DND-41 (cell line): ENCODE measurements around the gene SYNE2.

ENCODE experiments used
- ATAC-seq: fragments of 200-7000 bp; cut with Tn5 transposase; 3 replicates; pipeline ENCODE4 v1.9.1; 2021; ENCODE audit warnings: low read depth; ENCODE audit not compliant: insufficient read depth
- DNase-seq: peaks from one replicate; pipeline ENCODE4 v3.0.0-alpha.2; 2020
- H2AFZ ChIP-seq: 2 replicates; pipeline ENCODE4 v1.6.0; 2012; ENCODE audit warnings: low read depth, low read length
- H3K27ac ChIP-seq: 2 replicates; pipeline ENCODE4 v1.5.1; 2012; ENCODE audit warnings: low read length, inconsistent platforms
- H3K27me3 ChIP-seq: fragments of 200-600 bp; sonication (generic); 2 replicates; pipeline ENCODE4 v1.6.0; 2012; ENCODE audit warnings: low read length, mild to moderate bottlenecking, inconsistent platforms; ENCODE audit not compliant: insufficient read depth, poor library complexity
- H3K36me3 ChIP-seq: 2 replicates; pipeline ENCODE4 v1.5.1; 2012; ENCODE audit warnings: low read length, inconsistent platforms; ENCODE audit not compliant: insufficient read depth
- H3K4me1 ChIP-seq: 2 replicates; pipeline ENCODE4 v1.5.1; 2012; ENCODE audit warnings: mild to moderate bottlenecking, low read length; ENCODE audit not compliant: insufficient read depth
- H3K4me2 ChIP-seq: 2 replicates; pipeline ENCODE4 v1.6.0; 2012; ENCODE audit warnings: mild to moderate bottlenecking, moderate library complexity, low read length, inconsistent platforms; ENCODE audit not compliant: insufficient read depth
- H3K4me3 ChIP-seq, 2 experiments: fragments of 200-600 bp in 1 of 2; shearing (Covaris generic) in 1 of 2; 2 replicates each; pipeline ENCODE4 v1.5.1; 2012 to 2016; ENCODE audit warnings: inconsistent platforms in 2 of 2, low read length in 2 of 2, mild to moderate bottlenecking in 2 of 2, low read depth in 1 of 2, moderate library complexity in 1 of 2
- H3K79me2 ChIP-seq: 2 replicates; pipeline ENCODE4 v1.6.0; 2012; ENCODE audit warnings: low read length, inconsistent platforms; ENCODE audit not compliant: insufficient read depth
- H3K9ac ChIP-seq: 2 replicates; pipeline ENCODE4 v1.6.0; 2012; ENCODE audit warnings: low read depth, mild to moderate bottlenecking, inconsistent platforms, low read length, moderate library complexity
- H3K9me3 ChIP-seq: 2 replicates; pipeline ENCODE4 v1.5.1; 2012; ENCODE audit warnings: low read length, moderate library complexity, mild to moderate bottlenecking, inconsistent platforms; ENCODE audit not compliant: insufficient read depth, severe bottlenecking
- H4K20me1 ChIP-seq: 2 replicates; pipeline ENCODE4 v1.6.0; 2012; ENCODE audit warnings: low read length; ENCODE audit not compliant: insufficient read depth
- CTCF ChIP-seq: IDR thresholded peaks from 2 replicates; pipeline ENCODE4 v1.5.1; 2012; ENCODE audit warnings: borderline replicate concordance, low read length, moderate library complexity, mild to moderate bottlenecking; ENCODE audit not compliant: poor library complexity, severe bottlenecking; ENCODE audit errors: extremely low read depth
- EZH2 ChIP-seq: IDR thresholded peaks from 3 replicates; pipeline ENCODE4 v1.6.1; 2012; ENCODE audit warnings: borderline replicate concordance, low read depth, mild to moderate bottlenecking, moderate library complexity, low read length, inconsistent platforms; ENCODE audit not compliant: severe bottlenecking

SYNE2 gene

DNA sequence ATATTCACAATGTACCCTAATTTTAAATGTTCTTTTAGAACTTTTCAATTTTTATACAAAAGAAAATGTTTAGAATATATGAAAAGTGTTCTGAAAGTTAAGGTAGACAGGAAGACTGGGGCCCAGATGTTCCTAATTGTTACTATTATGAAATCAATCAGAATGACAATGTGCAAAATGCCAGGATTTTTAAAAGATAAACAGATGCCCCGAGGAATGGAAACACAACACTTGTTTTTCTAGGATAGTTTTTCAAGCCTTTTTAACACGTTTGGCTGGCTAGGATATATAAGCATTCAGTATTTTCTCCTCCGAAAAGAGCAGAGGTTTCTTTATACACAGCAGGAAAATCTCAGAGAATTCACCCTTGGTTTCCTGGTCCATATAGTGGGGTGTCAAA, 334.5 kb downstream of the SYNE2 start:
- no peaks in the 10 kb centered on the region for H3K79me2 ChIP-seq
- TF ChIP-seq EZH2 (no peak), CTCF (no peak)
- H2AFZ ChIP-seq, result no peak overlapping the region
- ATAC-seq (no peak), DNase-seq (no peak)
- no peaks in the 10 kb centered on the region for H4K20me1 ChIP-seq
- H3K4me1 ChIP-seq, result no peaks in the 10 kb centered on the region
- no peaks in the 10 kb centered on the region for H3K27me3 ChIP-seq
- H3K4me3 ChIP-seq, result no peak overlapping the region
- no peak overlapping the region for H3K9ac ChIP-seq
- H3K9me3 ChIP-seq, result no peaks in the 10 kb centered on the region
- H3K27ac ChIP-seq, result no peak overlapping the region
- peaks cover 63% of the 10 kb centered on the region for H3K36me3 ChIP-seq
- H3K4me2 ChIP-seq, result no peak overlapping the region

- Histone ChIP-seq H4K20me1 (no peaks in the 10 kb centered on the region), H3K79me2 (no peaks in the 10 kb centered on the region), H3K9me3 (no peaks in the 10 kb centered on the region), H3K4me1 (no peaks in the 10 kb centered on the region), H2AFZ (no peak overlapping the region), H3K27me3 (no peaks in the 10 kb centered on the region), H3K36me3 (peaks cover 72% of the 10 kb centered on the region), H3K4me3 (no peak overlapping the region), H3K27ac (no peak overlapping the region), H3K4me2 (no peak overlapping the region), H3K9ac (no peak overlapping the region)
- DNase-seq, result no peak
- TF ChIP-seq CTCF (no peak), EZH2 (no peak)
- ATAC-seq, result no peak
Observed at GRCh38 chr14:64190974-64191502, 338.2 kb downstream of the SYNE2 start.

DNA sequence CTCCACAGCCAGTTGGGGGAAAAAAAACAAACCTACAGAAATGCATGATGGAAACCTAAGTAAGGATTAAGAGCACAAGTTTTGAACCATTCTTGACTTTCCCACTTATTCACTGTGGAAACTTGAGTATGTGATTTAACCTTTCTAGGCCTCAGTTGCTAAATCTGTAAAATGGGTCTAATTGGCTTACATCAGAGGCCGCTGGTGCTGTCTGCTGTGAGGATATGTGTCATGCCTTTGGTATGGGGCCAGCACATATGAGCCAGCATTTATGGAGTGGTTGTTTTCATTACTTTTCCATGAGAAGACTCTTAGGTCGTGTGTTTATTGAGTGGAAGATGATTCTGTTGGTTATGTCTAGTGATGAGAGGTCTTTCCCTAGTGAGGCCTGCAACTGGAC, 339.0 kb downstream of the SYNE2 start:
- peaks cover 68% of the 10 kb centered on the region for H3K36me3 ChIP-seq

More for the DNA sequence above, 339.0 kb downstream of the SYNE2 start:
- H4K20me1 ChIP-seq, result no peaks in the 10 kb centered on the region
- no peaks in the 10 kb centered on the region for H3K4me1 ChIP-seq
- no peaks in the 10 kb centered on the region for H3K9me3 ChIP-seq
- no peak for TF ChIP-seq CTCF
- TF ChIP-seq EZH2, result no peak
- H3K79me2 ChIP-seq, result no peaks in the 10 kb centered on the region
- no peaks in the 10 kb centered on the region for H3K27me3 ChIP-seq
- DNase-seq (no peak), ATAC-seq (no peak)
- H3K9ac ChIP-seq, result no peak overlapping the region
- no peak overlapping the region for H3K4me3 ChIP-seq
- H3K27ac ChIP-seq, result no peak overlapping the region
- H3K4me2 ChIP-seq, result no peak overlapping the region
- no peak overlapping the region for H2AFZ ChIP-seq
